Measurements from ENCODE around the gene KAT2A. TPM values are rescaled to one million over a fixed set of nuclear protein-coding genes. Genes with fewer than 3 reads are reported as not detected.

KAT2A gene
- total RNA-seq, 1 experiment from 2014 or later, result 41.2 TPM

DNA sequence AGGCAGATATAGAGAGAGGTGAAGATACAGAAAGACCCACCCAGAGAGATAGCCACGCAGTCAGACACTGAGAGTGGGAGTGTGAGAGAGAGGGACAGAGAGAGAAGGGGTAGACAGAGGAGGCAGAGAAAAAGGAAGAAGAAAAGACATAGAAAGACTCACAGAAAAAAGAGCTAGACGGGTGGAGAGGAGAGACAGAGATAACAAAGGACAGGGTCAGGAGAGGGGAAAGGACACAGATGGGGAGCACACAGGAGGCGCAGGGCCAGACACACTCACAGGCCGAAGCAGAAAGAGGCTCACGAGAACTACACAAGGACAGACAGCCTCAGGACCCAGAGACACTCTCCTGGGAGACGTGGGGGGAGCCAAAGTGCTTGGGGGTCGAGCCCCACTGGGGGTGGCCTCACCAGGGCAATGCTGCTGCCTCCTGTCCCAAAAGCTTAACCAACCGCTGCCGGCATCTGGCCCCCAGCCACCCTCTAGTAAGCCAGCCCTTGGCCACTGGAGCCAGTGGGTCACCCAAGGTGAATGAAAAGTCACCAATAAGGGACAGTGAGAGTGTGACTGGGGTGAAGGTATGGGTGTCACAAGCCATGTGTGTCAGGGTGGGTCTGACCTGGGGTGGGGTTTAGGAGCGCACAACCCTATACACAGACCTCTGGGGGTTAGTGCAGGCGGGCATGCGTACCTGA, 26.6 kb downstream of the KAT2A start:
- ATAC-seq, result no peak
- ChIA-PET CTCF (no interaction called here), POLR2A (no interaction called here)

More for the DNA sequence above, 26.6 kb downstream of the KAT2A start:
- H3K4me1 ChIP-seq (ENCODE audit: control insufficient read depth in 1 of 2, insufficient read depth in 2 of 2, low read length in 2 of 2), result no peaks in the 10 kb centered on the region
- no peaks in the 10 kb centered on the region for H3K9me2 ChIP-seq (ENCODE audit: insufficient read depth)
- DNase-seq (ENCODE audit: low read depth, low spot score), result no peak
- RAD21 ChIA-PET (ENCODE audit: low non-redundant PET in 1 of 2, low total read pairs in 2 of 2, uncharacterized antibody in 2 of 2, unreplicated experiment in 2 of 2), result no interaction called here
- no peak overlapping the region for H3K4me2 ChIP-seq (ENCODE audit: low read length)
- BruUV-seq (replicated peaks), result no TSS peak
- no peaks in the 10 kb centered on the region for H4K20me1 ChIP-seq (ENCODE audit: insufficient read depth)
- TF ChIP-seq ELF1 (IDR thresholded peaks at IDR 0.05; ENCODE audit: borderline replicate concordance, low read depth) (no peak), TCF7L2 (IDR thresholded peaks at IDR 0.05; ENCODE audit: borderline replicate concordance, extremely low read depth, insufficient read depth, insufficient read length) (no peak), CEBPB (IDR thresholded peaks at IDR 0.05; ENCODE audit: low read depth) (no peak), YY1 (IDR thresholded peaks at IDR 0.05; ENCODE audit: extremely low read depth, insufficient replicate concordance, low read depth, low read length) (no peak), SRF (IDR thresholded peaks at IDR 0.05; ENCODE audit: low read depth) (no peak), ZBTB33 (IDR thresholded peaks at IDR 0.05; ENCODE audit: extremely low read depth, insufficient replicate concordance, low read length) (no peak), ZFX (IDR thresholded peaks at IDR 0.05) (no peak), ZNF274 (IDR thresholded peaks at IDR 0.05; ENCODE audit: low read depth, low read length) (no peak), CBX3 (IDR thresholded peaks at IDR 0.05; ENCODE audit: low read depth) (no peak), FOSL1 (IDR thresholded peaks at IDR 0.05; ENCODE audit: low read depth) (no peak), POLR2A (IDR thresholded peaks at IDR 0.05; ENCODE audit: borderline replicate concordance, extremely low read depth, insufficient read depth, insufficient read length) (no peak), EZH2 (IDR thresholded peaks at IDR 0.05) (no peak), EGR1 (IDR thresholded peaks at IDR 0.05; ENCODE audit: low read depth) (no peak), SIN3A (IDR thresholded peaks at IDR 0.05; ENCODE audit: low read depth) (no peak), EZH2phosphoT487 (IDR thresholded peaks at IDR 0.05; ENCODE audit: borderline replicate concordance) (no peak)
- TF ChIP-seq, protein P1, sequence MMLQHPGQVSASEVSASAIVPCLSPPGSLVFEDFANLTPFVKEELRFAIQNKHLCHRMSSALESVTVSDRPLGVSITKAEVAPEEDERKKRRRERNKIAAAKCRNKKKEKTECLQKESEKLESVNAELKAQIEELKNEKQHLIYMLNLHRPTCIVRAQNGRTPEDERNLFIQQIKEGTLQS (IDR thresholded peaks at IDR 0.05), result no peak
- TF ChIP-seq, protein P2, sequence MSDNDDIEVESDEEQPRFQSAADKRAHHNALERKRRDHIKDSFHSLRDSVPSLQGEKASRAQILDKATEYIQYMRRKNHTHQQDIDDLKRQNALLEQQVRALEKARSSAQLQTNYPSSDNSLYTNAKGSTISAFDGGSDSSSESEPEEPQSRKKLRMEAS (IDR thresholded peaks at IDR 0.05), result no peak
- TF ChIP-seq, protein P3, sequence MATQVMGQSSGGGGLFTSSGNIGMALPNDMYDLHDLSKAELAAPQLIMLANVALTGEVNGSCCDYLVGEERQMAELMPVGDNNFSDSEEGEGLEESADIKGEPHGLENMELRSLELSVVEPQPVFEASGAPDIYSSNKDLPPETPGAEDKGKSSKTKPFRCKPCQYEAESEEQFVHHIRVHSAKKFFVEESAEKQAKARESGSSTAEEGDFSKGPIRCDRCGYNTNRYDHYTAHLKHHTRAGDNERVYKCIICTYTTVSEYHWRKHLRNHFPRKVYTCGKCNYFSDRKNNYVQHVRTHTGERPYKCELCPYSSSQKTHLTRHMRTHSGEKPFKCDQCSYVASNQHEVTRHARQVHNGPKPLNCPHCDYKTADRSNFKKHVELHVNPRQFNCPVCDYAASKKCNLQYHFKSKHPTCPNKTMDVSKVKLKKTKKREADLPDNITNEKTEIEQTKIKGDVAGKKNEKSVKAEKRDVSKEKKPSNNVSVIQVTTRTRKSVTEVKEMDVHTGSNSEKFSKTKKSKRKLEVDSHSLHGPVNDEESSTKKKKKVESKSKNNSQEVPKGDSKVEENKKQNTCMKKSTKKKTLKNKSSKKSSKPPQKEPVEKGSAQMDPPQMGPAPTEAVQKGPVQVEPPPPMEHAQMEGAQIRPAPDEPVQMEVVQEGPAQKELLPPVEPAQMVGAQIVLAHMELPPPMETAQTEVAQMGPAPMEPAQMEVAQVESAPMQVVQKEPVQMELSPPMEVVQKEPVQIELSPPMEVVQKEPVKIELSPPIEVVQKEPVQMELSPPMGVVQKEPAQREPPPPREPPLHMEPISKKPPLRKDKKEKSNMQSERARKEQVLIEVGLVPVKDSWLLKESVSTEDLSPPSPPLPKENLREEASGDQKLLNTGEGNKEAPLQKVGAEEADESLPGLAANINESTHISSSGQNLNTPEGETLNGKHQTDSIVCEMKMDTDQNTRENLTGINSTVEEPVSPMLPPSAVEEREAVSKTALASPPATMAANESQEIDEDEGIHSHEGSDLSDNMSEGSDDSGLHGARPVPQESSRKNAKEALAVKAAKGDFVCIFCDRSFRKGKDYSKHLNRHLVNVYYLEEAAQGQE (IDR thresholded peaks at IDR 0.05; ENCODE audit: low read depth), result no peak
- H2AFZ ChIP-seq (ENCODE audit: low read depth, low read length, poor library complexity, severe bottlenecking), result no peak overlapping the region
- no peak overlapping the region for H3K9ac ChIP-seq (ENCODE audit: low read length)
- H3K27me3 ChIP-seq (ENCODE audit: insufficient read depth, low read length), result no peaks in the 10 kb centered on the region
- H3K79me2 ChIP-seq (ENCODE audit: insufficient read depth, low read length), result no peaks in the 10 kb centered on the region
- H3K27ac ChIP-seq (ENCODE audit: low read depth, low read length), result no peak overlapping the region
- intact Hi-C loops (cut with micrococcal nuclease), result no loop called here
- no peak overlapping the region for H3K4me3 ChIP-seq (replicated peaks in 1 of 2; ENCODE audit: low read depth in 1 of 2, low read length in 2 of 2)
- no peaks in the 10 kb centered on the region for H3K36me3 ChIP-seq (ENCODE audit: control insufficient read depth in 1 of 2, insufficient read depth in 2 of 2, low read length in 2 of 2)
- H3K9me3 ChIP-seq (ENCODE audit: control insufficient read depth in 1 of 2, insufficient read depth in 1 of 2, low read depth in 1 of 2, low read length in 2 of 2), result no peaks in the 10 kb centered on the region
